HCT116 (cell line): ENCODE results near the gene TDRD10. TPM values are rescaled to one million over a fixed set of nuclear protein-coding genes. Genes with fewer than 3 reads are reported as not detected.

Experiments
- ATAC-seq: fragments of 200-7000 bp; cut with Tn5 transposase; 2 replicates; pipeline ENCODE4 v1.9.1; 2020; ENCODE audit warnings: mild to moderate bottlenecking, moderate library complexity
- BruUV-seq: library from RNA; stranded (reverse); fragments of 400-500 nt; replicated peaks from 2 replicates; lab custom pipeline; 2021; lab: Mats Ljungman, UMichigan
- CTCF ChIA-PET: fragments of 300-600 bp; sonication (Branson Sonifier 250); formaldehyde crosslinking; loops from one replicate; lab custom pipeline; 2021; ENCODE audit warnings: antibody characterized with exemption; lab: Charles Lee
- POLR2A ChIA-PET: fragments of 300-600, 350-600 bp; sonication (Branson Sonifier 250); formaldehyde crosslinking; loops from one replicate; lab custom pipeline; 2021; ENCODE audit warnings: antibody characterized with exemption; lab: Charles Lee
- RAD21 ChIA-PET, 2 experiments: fragments of 300-600 bp; sonication (Branson Sonifier 250); formaldehyde crosslinking; loops; one replicate each; lab custom pipeline; 2023; ENCODE audit warnings: low total read pairs in 2 of 2; ENCODE audit not compliant: uncharacterized antibody in 2 of 2, unreplicated experiment in 2 of 2, low non-redundant PET in 1 of 2; lab: Charles Lee
- DNase-seq: peaks from one replicate; pipeline ENCODE4 v3.0.0-alpha.2; 2010; ENCODE audit warnings: low read depth, low spot score
- H2AFZ ChIP-seq: fragments of 200-600 bp; shearing (Covaris generic), sonication (generic); 2 replicates; pipeline ENCODE4 v1.6.1; 2017; ENCODE audit warnings: low read depth, mixed run types, mixed read lengths, antibody characterized with exemption, low read length; ENCODE audit not compliant: poor library complexity, severe bottlenecking
- H3K27ac ChIP-seq: 2 replicates; pipeline ENCODE4 v1.5.1; 2012; ENCODE audit warnings: low read depth, low read length
- H3K27me3 ChIP-seq: fragments of 200-600 bp; sonication (generic); 2 replicates; pipeline ENCODE4 v1.6.1; 2016; ENCODE audit warnings: mixed run types, low read length, mixed read lengths; ENCODE audit not compliant: insufficient read depth
- H3K36me3 ChIP-seq, 2 experiments: fragments of 200-500 bp in 1 of 2; fragments of 200-600 bp in 1 of 2; sonication (Bioruptor generic) in 1 of 2; sonication (generic) in 1 of 2; 2 replicates each; pipeline versions ENCODE4 v1.5.1 to v1.6.1; 2014 to 2016; ENCODE audit warnings: low read length in 2 of 2, inconsistent platforms in 1 of 2, mixed read lengths in 1 of 2, mixed run types in 1 of 2; ENCODE audit not compliant: insufficient read depth in 2 of 2, control insufficient read depth in 1 of 2
- H3K4me1 ChIP-seq, 2 experiments: fragments of 200-600 bp in 1 of 2; sonication (generic) in 1 of 2; 2 replicates each; pipeline versions ENCODE4 v1.5.1 to v1.6.1; 2012 to 2017; ENCODE audit warnings: low read length in 2 of 2, inconsistent platforms in 1 of 2, mild to moderate bottlenecking in 1 of 2, mixed read lengths in 1 of 2, mixed run types in 1 of 2, moderate library complexity in 1 of 2; ENCODE audit not compliant: insufficient read depth in 2 of 2, control insufficient read depth in 1 of 2
- H3K4me2 ChIP-seq: fragments of 200-600 bp; sonication (generic); 2 replicates; pipeline ENCODE4 v1.6.1; 2017; ENCODE audit warnings: mixed run types, low read length, mixed read lengths
- H3K4me3 ChIP-seq, 2 experiments: fragments of 200-600 bp in 1 of 2; sonication (generic) in 1 of 2; replicated peaks in 1 of 2; 2 replicates each; pipeline ENCODE4 v1.5.1; 2011 to 2016; ENCODE audit warnings: low read length in 2 of 2, control low read depth in 1 of 2, low read depth in 1 of 2, mild to moderate bottlenecking in 1 of 2, mixed read lengths in 1 of 2, mixed run types in 1 of 2
- H3K79me2 ChIP-seq: fragments of 200-600 bp; sonication (generic); 2 replicates; pipeline ENCODE4 v1.6.1; 2017; ENCODE audit warnings: mild to moderate bottlenecking, mixed run types, low read length, moderate library complexity, mixed read lengths; ENCODE audit not compliant: insufficient read depth
- H3K9ac ChIP-seq: fragments of 200-600 bp; sonication (generic); 2 replicates; pipeline ENCODE4 v1.6.1; 2016; ENCODE audit warnings: low read length, mixed read lengths
- H3K9me2 ChIP-seq: fragments of 200-600 bp; sonication (generic), shearing (Covaris generic); 2 replicates; pipeline ENCODE4 v1.6.1; 2017; ENCODE audit warnings: mixed run types, mild to moderate bottlenecking, moderate library complexity; ENCODE audit not compliant: insufficient read depth
- H3K9me3 ChIP-seq, 2 experiments: fragments of 200-500 bp in 1 of 2; fragments of 200-600 bp in 1 of 2; sonication (Bioruptor generic) in 1 of 2; sonication (generic) in 1 of 2; 2 replicates each; pipeline ENCODE4 v1.6.1; 2014 to 2017; ENCODE audit warnings: low read length in 2 of 2, mixed read lengths in 2 of 2, inconsistent platforms in 1 of 2, low read depth in 1 of 2, mild to moderate bottlenecking in 1 of 2, mixed run types in 1 of 2, moderate library complexity in 1 of 2; ENCODE audit not compliant: control insufficient read depth in 1 of 2, insufficient read depth in 1 of 2
- H4K20me1 ChIP-seq: fragments of 200-600 bp; sonication (generic), shearing (Covaris generic); 2 replicates; pipeline ENCODE4 v1.6.1; 2017; ENCODE audit warnings: mixed run types, mild to moderate bottlenecking, moderate library complexity; ENCODE audit not compliant: insufficient read depth
- CEBPB ChIP-seq: IDR thresholded peaks from 2 replicates; pipeline ENCODE4 v1.6.1; 2012; ENCODE audit warnings: low read depth
- MAX ChIP-seq: IDR thresholded peaks from 2 replicates; pipeline ENCODE4 v1.6.1; 2012
- POLR2A ChIP-seq: IDR thresholded peaks from 2 replicates; pipeline ENCODE4 v1.7.0; 2011; ENCODE audit warnings: borderline replicate concordance; ENCODE audit not compliant: insufficient read depth, insufficient read length; ENCODE audit errors: extremely low read depth
- REST ChIP-seq: IDR thresholded peaks from 2 replicates; pipeline ENCODE4 v1.6.1; 2012; ENCODE audit warnings: low read depth
- SIN3A ChIP-seq: IDR thresholded peaks from 2 replicates; pipeline ENCODE4 v1.6.1; 2012; ENCODE audit warnings: low read depth
- TCF7L2 ChIP-seq: IDR thresholded peaks from 2 replicates; pipeline ENCODE4 v1.7.0; 2011; ENCODE audit warnings: borderline replicate concordance, inconsistent platforms; ENCODE audit not compliant: insufficient read depth, insufficient read length; ENCODE audit errors: extremely low read depth
- YY1 ChIP-seq: IDR thresholded peaks from 2 replicates; pipeline ENCODE4 v1.6.1; 2011; ENCODE audit warnings: low read length, low read depth, moderate library complexity, mild to moderate bottlenecking; ENCODE audit not compliant: insufficient replicate concordance; ENCODE audit errors: extremely low read depth
- ZNF274 ChIP-seq: fragments of 200-500 bp; sonication (Bioruptor generic); IDR thresholded peaks from 2 replicates; pipeline ENCODE4 v1.6.1; 2014; ENCODE audit warnings: mild to moderate bottlenecking, low read depth, low read length, inconsistent platforms
- intact Hi-C: fragments of 100-400 bp; cut with micrococcal nuclease; formaldehyde crosslinking; loops from 2 replicates; pipeline ENCODE4 v1.10.0; 2022
- total RNA-seq: library from RNA; stranded (reverse); gene quantifications from one replicate; pipeline ENCODE4 v1.2.1, GENCODE V29; 2021; ENCODE audit not compliant: unreplicated experiment

TDRD10 gene
- total RNA-seq, 1 experiment from 2014 or later: not detected

GRCh38 chr1:154549202-154549770 is 47.3 kb downstream of the TDRD10 start:
- Histone ChIP-seq H4K20me1 (no peaks in the 10 kb centered on the region), H3K27me3 (no peaks in the 10 kb centered on the region), H3K9ac (no peak overlapping the region), H3K79me2 (no peaks in the 10 kb centered on the region), H3K4me2 (no peak overlapping the region), H3K4me3 (no peak overlapping the region), H3K27ac (no peak overlapping the region), H3K9me2 (no peaks in the 10 kb centered on the region), H3K36me3 (peaks cover 47 to 53% of the 10 kb centered on the region in 2 experiments), H3K4me1 (peaks cover 0 to 3% of the 10 kb centered on the region in 2 experiments; a peak in 1 of 4 replicates), H2AFZ (no peak overlapping the region), H3K9me3 (no peaks in the 10 kb centered on the region)
- no peak for DNase-seq
- no peak for ATAC-seq
- TF ChIP-seq ZNF274: no peak
- no peak for TF ChIP-seq REST
- TF ChIP-seq SIN3A: no peak
- no peak for TF ChIP-seq MAX
- no peak for TF ChIP-seq TCF7L2
- no peak for TF ChIP-seq CEBPB
- no peak for TF ChIP-seq POLR2A
- no peak for TF ChIP-seq YY1
- intact Hi-C loops: loop anchor here (10.0 kb wide), 3 partner anchors 194 to 364 kb away; partner anchors contain the start of genes AQP10 and ATP8B2
- ChIA-PET CTCF (no interaction called here), RAD21 (no interaction called here), POLR2A (no interaction called here)
- no TSS peak for BruUV-seq
